C4-2B (cell line): ENCODE data around the gene ITGB2.

Experiments used
- H3K27ac ChIP-seq: fragments of 450-650 bp; 2 replicates; pipeline ENCODE4 v1.5.1; 2017
- CTCF ChIP-seq: fragments of 450-650 bp; conservative IDR thresholded peaks from 2 replicates; pipeline ENCODE4 v1.5.1; 2017; ENCODE audit warnings: mild to moderate bottlenecking
- ZFX ChIP-seq: fragments of 450-650 bp; IDR thresholded peaks from 2 replicates; pipeline ENCODE4 v1.6.1; 2017

The ITGB2 gene

DNA sequence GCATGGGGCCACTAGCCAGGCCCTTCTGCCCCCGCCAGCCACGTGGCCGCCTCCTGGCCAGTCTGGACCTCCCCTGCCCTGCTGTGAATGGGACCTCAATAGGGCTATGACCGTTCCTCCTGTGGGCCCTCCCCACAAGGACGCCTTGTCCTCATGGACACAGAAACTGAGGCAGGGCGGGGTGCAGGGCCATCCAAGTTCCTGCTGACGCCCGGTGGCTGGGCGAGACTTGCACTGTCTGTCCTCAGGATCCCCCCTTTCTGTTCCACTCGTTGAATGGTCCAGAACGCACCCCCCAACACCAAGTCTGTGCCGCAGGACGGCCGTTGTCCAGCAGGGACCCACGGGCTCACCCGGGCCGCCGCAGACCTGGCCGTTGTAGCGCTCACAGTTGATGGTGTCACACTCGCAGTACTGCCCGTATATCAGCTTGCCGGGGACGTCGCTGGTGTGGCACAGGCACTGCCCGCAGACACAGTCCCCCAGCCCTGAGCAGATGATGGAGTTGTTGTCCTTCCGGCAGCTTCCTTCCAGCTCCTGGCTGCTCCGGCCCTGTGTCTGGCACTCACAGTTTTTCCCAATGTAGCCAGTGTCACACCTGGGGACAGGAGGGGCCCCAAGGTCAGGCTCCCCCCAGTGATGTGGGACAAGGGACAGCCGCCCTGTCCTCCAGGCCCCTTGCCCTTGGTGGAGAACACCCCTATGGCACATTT is 30.9 kb downstream of the ITGB2 start:
- TF ChIP-seq ZFX (no peak), CTCF (no peak)
- H3K27ac ChIP-seq: no peak overlapping the region

DNA sequence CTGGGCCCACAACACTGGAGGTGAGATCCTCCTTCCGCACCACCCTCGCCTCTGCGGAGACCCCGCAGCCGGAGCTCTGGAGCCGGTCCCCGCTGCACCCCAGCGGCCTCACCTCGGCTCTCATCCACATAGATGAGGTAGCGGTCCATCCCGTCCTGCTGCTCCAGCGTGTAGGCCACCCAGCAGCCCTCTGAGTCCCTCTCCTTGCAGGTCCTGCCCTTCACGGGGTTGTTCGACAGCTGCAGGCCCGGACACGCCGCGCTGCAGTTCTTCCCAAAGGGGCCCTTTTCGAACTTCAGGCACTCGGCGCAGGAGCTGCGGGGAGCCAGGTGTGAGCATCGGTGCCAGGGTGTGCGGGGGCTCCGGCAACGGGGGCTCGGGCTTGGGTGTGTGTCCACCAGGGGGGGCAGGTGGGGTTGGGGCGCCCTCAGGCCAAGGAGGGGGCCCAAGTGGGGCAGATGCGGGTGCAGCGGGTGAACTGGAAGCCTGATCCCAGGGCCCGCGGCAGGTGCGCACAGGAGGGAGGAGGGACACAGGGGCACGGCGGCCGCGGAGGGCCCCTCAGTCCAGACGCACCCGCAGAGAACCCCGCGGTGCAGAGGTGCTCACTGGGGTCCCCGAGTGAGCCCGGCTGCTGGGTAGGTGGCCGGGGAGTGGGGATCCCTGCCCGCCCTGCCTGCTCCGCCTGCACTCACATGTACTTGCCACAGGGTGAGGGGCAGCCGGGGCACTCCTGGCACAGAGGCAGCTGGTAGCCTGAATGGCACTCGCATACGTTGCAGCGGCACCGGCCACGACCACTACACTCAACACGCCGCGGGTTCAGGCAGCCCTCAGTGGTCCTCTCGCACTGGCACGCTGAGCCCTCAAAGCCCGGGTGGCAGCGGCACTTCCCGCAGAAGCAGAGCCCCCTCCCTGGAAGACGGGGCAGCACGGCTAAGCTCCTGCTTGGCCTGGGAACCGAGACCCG is 31.8 kb downstream of the ITGB2 start:
- no peak overlapping the region for H3K27ac ChIP-seq
- TF ChIP-seq ZFX: no peak
- TF ChIP-seq CTCF: no peak

- TF ChIP-seq ZFX (no peak), CTCF (no peak)
- H3K27ac ChIP-seq: no peak overlapping the region
Observed at GRCh38 chr21:44887807-44888580, 32.7 kb downstream of the ITGB2 start.

DNA sequence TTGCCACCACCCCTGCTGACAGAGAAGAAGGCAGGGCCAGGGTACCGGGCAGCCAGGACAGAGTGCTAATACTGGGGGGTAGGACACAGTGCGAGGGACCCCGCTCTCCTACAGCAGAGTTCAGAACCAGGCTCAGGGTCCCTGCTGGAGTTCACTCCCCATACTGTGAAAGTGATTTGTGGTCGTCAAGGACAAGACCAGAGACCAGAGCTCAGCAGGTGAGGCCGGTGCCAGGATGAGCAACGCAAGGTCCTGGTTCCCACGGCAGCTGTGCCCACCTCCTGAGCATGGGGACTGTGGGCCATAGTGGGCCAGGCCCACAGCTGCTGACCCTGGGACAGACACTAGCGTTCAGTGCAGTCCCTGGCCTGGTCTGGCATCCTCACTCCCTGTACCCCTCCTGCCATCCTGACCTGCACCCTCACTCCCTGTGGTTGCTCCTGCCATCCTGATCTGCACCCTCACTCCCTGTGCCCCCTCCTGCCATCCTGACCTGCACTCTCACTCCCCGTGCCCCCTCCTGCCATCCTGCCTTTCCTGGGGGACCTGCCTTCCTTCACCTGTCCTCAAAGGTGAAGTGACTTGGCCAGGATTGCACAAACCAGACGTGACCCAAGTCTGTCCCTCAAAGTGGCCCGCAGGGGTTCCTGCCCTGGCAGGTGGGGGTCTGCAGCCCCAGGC is 33.4 kb downstream of the ITGB2 start:
- TF ChIP-seq ZFX: no peak
- no peak for TF ChIP-seq CTCF

DNA sequence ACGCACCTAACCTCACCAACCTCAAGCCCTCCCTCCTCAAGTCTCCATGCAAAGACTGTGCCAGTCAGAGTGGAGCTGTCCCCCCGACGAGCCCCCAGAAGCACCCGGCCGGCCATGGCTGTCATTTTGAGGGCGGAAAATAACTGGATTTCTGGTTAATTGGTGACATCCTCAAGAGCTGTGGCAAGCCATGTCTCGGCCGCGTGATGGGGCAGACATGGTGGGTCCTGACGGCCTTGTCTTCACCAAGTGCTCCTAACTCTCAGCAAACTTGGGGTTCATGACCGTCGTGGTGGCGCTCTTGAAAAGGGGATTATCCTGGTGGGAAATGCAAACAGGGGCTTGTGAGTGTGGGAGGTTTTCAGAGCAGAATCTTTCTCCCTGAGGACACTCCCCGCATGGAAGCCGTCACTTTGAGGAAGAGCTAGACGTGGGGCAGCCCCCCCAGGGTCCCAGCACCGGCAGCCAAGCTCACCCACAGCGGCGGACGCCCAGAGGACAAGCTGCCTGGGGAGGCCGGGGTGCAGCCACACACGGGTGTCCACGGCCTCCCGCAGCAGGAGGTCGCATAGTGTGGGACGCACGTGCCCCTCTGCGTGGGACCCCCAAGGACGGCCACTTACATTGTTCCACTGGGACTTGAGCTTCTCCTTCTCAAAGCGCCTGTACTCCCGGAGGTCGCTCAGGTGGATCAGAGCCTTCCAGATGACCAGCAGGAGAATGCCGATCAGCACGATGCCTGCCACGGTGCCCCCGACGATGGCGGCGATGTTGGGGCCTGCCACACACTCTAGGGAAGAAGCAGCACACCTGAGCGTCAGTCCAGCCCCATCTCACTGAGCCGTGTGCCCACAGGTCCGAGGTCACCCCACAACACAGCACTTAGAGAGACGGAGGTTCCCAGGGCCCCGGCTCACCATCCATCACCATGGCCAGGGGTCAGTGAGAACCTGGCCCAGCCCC is 34.3 kb downstream of the ITGB2 start:
- TF ChIP-seq CTCF (no peak), ZFX (no peak)
- H3K27ac ChIP-seq: no peak overlapping the region

More for the DNA sequence above, 33.4 kb downstream of the ITGB2 start:
- no peak overlapping the region for H3K27ac ChIP-seq

GRCh38 chr21:44885615-44886014 is 35.1 kb downstream of the ITGB2 start:
- no peak overlapping the region for H3K27ac ChIP-seq
- TF ChIP-seq CTCF: no peak
- no peak for TF ChIP-seq ZFX
